ENCODE results near the gene BLNK.
A peak's percentile ranks its signal among the peaks of the same experiment; 100 is the strongest.

BLNK gene

DNA sequence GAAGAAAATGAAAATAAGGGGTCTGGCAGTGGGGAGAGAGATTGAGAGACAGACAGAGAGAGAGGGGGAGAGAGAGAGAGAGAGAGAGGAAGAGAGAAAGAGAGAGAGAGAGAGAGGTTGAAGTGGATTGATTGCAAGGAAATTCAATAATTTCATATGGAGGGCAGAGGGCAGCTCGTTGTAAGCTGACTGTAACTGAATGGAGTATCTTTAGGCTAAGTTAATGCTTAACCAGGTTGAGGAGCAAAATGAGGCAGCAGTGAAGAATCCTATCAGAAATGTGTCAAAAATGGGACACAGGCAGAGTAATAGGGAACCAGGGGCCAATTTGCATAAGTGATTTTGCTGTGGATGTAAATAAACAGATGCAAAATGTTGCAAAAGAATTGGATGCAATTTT is 21.0 kb downstream of the BLNK start:
- Histone ChIP-seq H2BK120ac (ENCODE audit: low read depth, low read length) (no peak overlapping the region), H2BK5ac (ENCODE audit: low read length) (no peak overlapping the region), H3K27ac (replicated peaks; ENCODE audit: low read length) (no peak overlapping the region), H3K18ac (ENCODE audit: low read length) (no peak overlapping the region), H3K27me3 (ENCODE audit: control insufficient read depth in 3 of 3, insufficient read depth in 3 of 3, low read depth in 1 of 3, low read length in 3 of 3) (peaks cover 0 to 10% (median 0%) of the 10 kb centered on the region in 3 experiments), H3K14ac (ENCODE audit: low read length) (no peak overlapping the region), H3K9ac (ENCODE audit: low read depth, low read length, poor library complexity) (no peak overlapping the region), H2BK12ac (ENCODE audit: low read length) (no peak overlapping the region), H3K4me3 (ENCODE audit: low read length in 2 of 2) (no peak overlapping the region), H2AFZ (ENCODE audit: low read length) (no peak overlapping the region), H3K23ac (ENCODE audit: low read depth, low read length, poor library complexity) (no peak overlapping the region), H3K4me2 (ENCODE audit: insufficient read depth, low read length, poor library complexity, severe bottlenecking) (no peak overlapping the region), H2BK15ac (ENCODE audit: low read length) (no peak overlapping the region), H3K4ac (ENCODE audit: low read length) (no peak overlapping the region), H4K91ac (ENCODE audit: low read depth, low read length, poor library complexity) (no peak overlapping the region), H3K36me3 (replicated peaks in 1 of 2; ENCODE audit: control insufficient read depth in 2 of 2, insufficient read depth in 2 of 2, low read length in 2 of 2) (no peaks in the 10 kb centered on the region), H3K4me1 (ENCODE audit: control insufficient read depth in 2 of 2, insufficient read depth in 1 of 2, low read depth in 1 of 2, low read length in 2 of 2) (no peaks in the 10 kb centered on the region), H2AK5ac (ENCODE audit: low read depth, low read length) (no peak overlapping the region), H3K9me3 (replicated peaks in 1 of 2; ENCODE audit: control insufficient read depth in 2 of 2, insufficient read depth in 1 of 2, low read depth in 1 of 2, low read length in 2 of 2) (no peaks in the 10 kb centered on the region), H4K8ac (ENCODE audit: low read depth, low read length) (no peak overlapping the region), H3K79me1 (ENCODE audit: low read depth, low read length) (no peaks in the 10 kb centered on the region)
- WGBS, 2 donors (ENCODE audit: extremely low coverage in 2 of 2, insufficient read length in 2 of 2, insufficient replicate concordance in 1 of 2), result no CpG with 5 or more reads among the region's 1 CpG
- no peak for DNase-seq (ENCODE audit: low spot score)

GRCh38 chr10:96249264-96249663 is 22.1 kb downstream of the BLNK start:
- Histone ChIP-seq H2BK15ac (ENCODE audit: low read length) (no peak overlapping the region), H2AK5ac (ENCODE audit: low read depth, low read length) (no peak overlapping the region), H3K4ac (ENCODE audit: low read length) (no peak overlapping the region), H2AFZ (ENCODE audit: low read length) (no peak overlapping the region), H3K9ac (ENCODE audit: low read depth, low read length, poor library complexity) (no peak overlapping the region), H3K9me3 (replicated peaks in 1 of 2; ENCODE audit: control insufficient read depth in 2 of 2, insufficient read depth in 1 of 2, low read depth in 1 of 2, low read length in 2 of 2) (no peaks in the 10 kb centered on the region), H3K4me2 (ENCODE audit: insufficient read depth, low read length, poor library complexity, severe bottlenecking) (no peak overlapping the region), H3K23ac (ENCODE audit: low read depth, low read length, poor library complexity) (no peak overlapping the region), H3K4me3 (ENCODE audit: low read length in 2 of 2) (no peak overlapping the region), H4K8ac (ENCODE audit: low read depth, low read length) (no peak overlapping the region), H3K27me3 (ENCODE audit: control insufficient read depth in 3 of 3, insufficient read depth in 3 of 3, low read depth in 1 of 3, low read length in 3 of 3) (peaks cover 0 to 7% (median 0%) of the 10 kb centered on the region in 3 experiments), H3K14ac (ENCODE audit: low read length) (no peak overlapping the region), H3K79me1 (ENCODE audit: low read depth, low read length) (no peaks in the 10 kb centered on the region), H2BK120ac (ENCODE audit: low read depth, low read length) (no peak overlapping the region), H4K91ac (ENCODE audit: low read depth, low read length, poor library complexity) (no peak overlapping the region), H3K27ac (replicated peaks; ENCODE audit: low read length) (no peak overlapping the region), H3K18ac (ENCODE audit: low read length) (no peak overlapping the region), H3K36me3 (replicated peaks in 1 of 2; ENCODE audit: control insufficient read depth in 2 of 2, insufficient read depth in 2 of 2, low read length in 2 of 2) (no peaks in the 10 kb centered on the region), H2BK12ac (ENCODE audit: low read length) (no peak overlapping the region), H2BK5ac (ENCODE audit: low read length) (no peak overlapping the region), H3K4me1 (ENCODE audit: control insufficient read depth in 2 of 2, insufficient read depth in 1 of 2, low read depth in 1 of 2, low read length in 2 of 2) (no peaks in the 10 kb centered on the region)
- DNase-seq (ENCODE audit: low spot score), result no peak
- no CpG with 5 or more reads among the region's 5 CpGs for WGBS, 2 donors (ENCODE audit: extremely low coverage in 2 of 2, insufficient read length in 2 of 2, insufficient replicate concordance in 1 of 2)

GRCh38 chr10:96244354-96244753 is 27.0 kb downstream of the BLNK start:
- Histone ChIP-seq H3K23ac (ENCODE audit: low read depth, low read length, poor library complexity) (no peak overlapping the region), H2BK12ac (ENCODE audit: low read length) (no peak overlapping the region), H3K4me1 (ENCODE audit: control insufficient read depth in 2 of 2, insufficient read depth in 1 of 2, low read depth in 1 of 2, low read length in 2 of 2) (no peaks in the 10 kb centered on the region), H3K79me1 (ENCODE audit: low read depth, low read length) (no peaks in the 10 kb centered on the region), H2BK120ac (ENCODE audit: low read depth, low read length) (no peak overlapping the region), H4K91ac (ENCODE audit: low read depth, low read length, poor library complexity) (no peak overlapping the region), H3K27me3 (ENCODE audit: control insufficient read depth in 3 of 3, insufficient read depth in 3 of 3, low read depth in 1 of 3, low read length in 3 of 3) (no peaks in the 10 kb centered on the region), H3K9ac (ENCODE audit: low read depth, low read length, poor library complexity) (no peak overlapping the region), H3K4me2 (ENCODE audit: insufficient read depth, low read length, poor library complexity, severe bottlenecking) (no peak overlapping the region), H3K36me3 (replicated peaks in 1 of 2; ENCODE audit: control insufficient read depth in 2 of 2, insufficient read depth in 2 of 2, low read length in 2 of 2) (no peaks in the 10 kb centered on the region), H3K18ac (ENCODE audit: low read length) (no peak overlapping the region), H2AFZ (ENCODE audit: low read length) (peak overlapping the region; percentile 17), H2BK5ac (ENCODE audit: low read length) (no peak overlapping the region), H2BK15ac (ENCODE audit: low read length) (no peak overlapping the region), H2AK5ac (ENCODE audit: low read depth, low read length) (no peak overlapping the region), H3K14ac (ENCODE audit: low read length) (no peak overlapping the region), H3K4me3 (ENCODE audit: low read length in 2 of 2) (no peak overlapping the region), H3K4ac (ENCODE audit: low read length) (no peak overlapping the region), H3K9me3 (replicated peaks in 1 of 2; ENCODE audit: control insufficient read depth in 2 of 2, insufficient read depth in 1 of 2, low read depth in 1 of 2, low read length in 2 of 2) (peaks cover 0 to 3% of the 10 kb centered on the region in 2 donors), H4K8ac (ENCODE audit: low read depth, low read length) (no peak overlapping the region), H3K27ac (replicated peaks; ENCODE audit: low read length) (no peak overlapping the region)
- DNase-seq (ENCODE audit: low spot score), result no peak
- no CpG with 5 or more reads among the region's 7 CpGs for WGBS, 2 donors (ENCODE audit: extremely low coverage in 2 of 2, insufficient read length in 2 of 2, insufficient replicate concordance in 1 of 2)

- H3K14ac ChIP-seq (ENCODE audit: low read length), result no peak overlapping the region
Measured at GRCh38 chr10:96243296-96243695, 28.1 kb downstream of the BLNK start.

More at GRCh38 chr10:96243296-96243695, 28.1 kb downstream of the BLNK start:
- no peak overlapping the region for H2AFZ ChIP-seq (ENCODE audit: low read length)
- no peak for DNase-seq (ENCODE audit: low spot score)
- no peak overlapping the region for H3K4me3 ChIP-seq (ENCODE audit: low read length in 2 of 2)
- no peaks in the 10 kb centered on the region for H3K36me3 ChIP-seq (replicated peaks in 1 of 2; ENCODE audit: control insufficient read depth in 2 of 2, insufficient read depth in 2 of 2, low read length in 2 of 2)
- no peak overlapping the region for H3K27ac ChIP-seq (replicated peaks; ENCODE audit: low read length)
- H3K9ac ChIP-seq (ENCODE audit: low read depth, low read length, poor library complexity), result no peak overlapping the region
- peaks cover 0 to 3% (median 0%) of the 10 kb centered on the region in 3 experiments for H3K27me3 ChIP-seq (ENCODE audit: control insufficient read depth in 3 of 3, insufficient read depth in 3 of 3, low read depth in 1 of 3, low read length in 3 of 3)
- no peak overlapping the region for H2BK12ac ChIP-seq (ENCODE audit: low read length)
- no peak overlapping the region for H4K8ac ChIP-seq (ENCODE audit: low read depth, low read length)
- no peaks in the 10 kb centered on the region for H3K4me1 ChIP-seq (ENCODE audit: control insufficient read depth in 2 of 2, insufficient read depth in 1 of 2, low read depth in 1 of 2, low read length in 2 of 2)
- no peak overlapping the region for H2AK5ac ChIP-seq (ENCODE audit: low read depth, low read length)
- H2BK120ac ChIP-seq (ENCODE audit: low read depth, low read length), result no peak overlapping the region
- H2BK5ac ChIP-seq (ENCODE audit: low read length), result no peak overlapping the region
- no CpG with 5 or more reads among the region's 4 CpGs for WGBS, 2 donors (ENCODE audit: extremely low coverage in 2 of 2, insufficient read length in 2 of 2, insufficient replicate concordance in 1 of 2)
- no peaks in the 10 kb centered on the region for H3K79me1 ChIP-seq (ENCODE audit: low read depth, low read length)
- no peak overlapping the region for H3K23ac ChIP-seq (ENCODE audit: low read depth, low read length, poor library complexity)
- H3K18ac ChIP-seq (ENCODE audit: low read length), result no peak overlapping the region
- peak overlapping the region; percentile 11 for H3K4me2 ChIP-seq (ENCODE audit: insufficient read depth, low read length, poor library complexity, severe bottlenecking)
- H3K4ac ChIP-seq (ENCODE audit: low read length), result no peak overlapping the region
- H4K91ac ChIP-seq (ENCODE audit: low read depth, low read length, poor library complexity), result no peak overlapping the region
- H2BK15ac ChIP-seq (ENCODE audit: low read length), result no peak overlapping the region
- H3K9me3 ChIP-seq (replicated peaks in 1 of 2; ENCODE audit: control insufficient read depth in 2 of 2, insufficient read depth in 1 of 2, low read depth in 1 of 2, low read length in 2 of 2), result peaks cover 0 to 3% of the 10 kb centered on the region in 2 donors
